Neural progenitor cell (in vitro differentiated cells): Measurements from ENCODE around the gene DDX4.

ENCODE experiments used
- CTCF ChIP-seq: fragments of 200-600 bp; sonication (generic); IDR thresholded peaks from 2 replicates; pipeline ENCODE4 v1.5.1; 2017; ENCODE audit warnings: antibody characterized with exemption, mild to moderate bottlenecking
- EZH2 ChIP-seq: fragments of 200-600 bp; sonication (generic); IDR thresholded peaks from 2 replicates; pipeline ENCODE4 v1.6.1; 2017; ENCODE audit warnings: antibody characterized with exemption, mild to moderate bottlenecking, moderate library complexity

DNA sequence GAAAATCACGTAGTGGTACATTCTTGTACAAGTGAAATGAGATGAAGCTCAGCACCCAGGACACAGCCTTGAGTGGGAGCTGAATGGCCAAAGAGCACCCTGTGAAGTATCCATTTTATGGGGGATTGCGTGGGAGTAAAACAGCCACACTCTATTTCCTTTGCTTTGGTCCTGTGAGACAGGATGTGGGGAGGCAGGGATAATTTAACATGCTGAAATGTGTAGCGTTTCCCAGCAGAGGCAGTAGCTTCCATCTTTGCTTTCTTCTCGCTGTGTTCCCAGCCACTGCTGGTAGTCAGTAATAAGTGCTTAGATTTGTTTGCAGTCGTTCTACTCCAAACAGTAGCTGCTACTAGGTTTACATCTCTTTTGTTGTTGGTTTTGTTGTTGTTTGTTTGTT, 117.6 kb downstream of the DDX4 start:
- TF ChIP-seq CTCF (peak; percentile 5), EZH2 (no peak)
